Loucy (cell line): ENCODE data around the gene WRAP73.

Source experiments
- CTCF ChIP-seq: fragments of 200-600 bp; sonication (generic); conservative IDR thresholded peaks from 2 replicates; pipeline ENCODE4 v1.5.1; 2014; ENCODE audit warnings: mild to moderate bottlenecking, antibody characterized with exemption, low read length
- EZH2phosphoT487 ChIP-seq: fragments of 200-600 bp; IDR thresholded peaks from 2 replicates; pipeline ENCODE4 v1.6.1; 2018; ENCODE audit warnings: antibody characterized with exemption, mild to moderate bottlenecking, moderate library complexity, borderline replicate concordance

GRCh38 chr1:3662080-3662671 lies 12.3 kb upstream of the WRAP73 start:
- TF ChIP-seq CTCF (no peak), EZH2phosphoT487 (no peak)
